ENCODE results near the gene DHPS.
"Not testable (repeated sequence)": the region's sequence is repeated elsewhere in the genome, so short reads cannot be mapped to it uniquely, and the experiment has no call there.

The DHPS gene

GRCh38 chr19:12681074-12681987, at the start of gene DHPS:
Gene DHPS, minus strand, starts transcription at chr19:12681880. Its CDS starts 114 bp downstream, at chr19:12681766.
- DNase-seq: peak; percentile 96

- DNase-seq: no peak
Measured at GRCh38 chr19:12731337-12731736, 49.7 kb upstream of the DHPS start.

- no peak for DNase-seq
Measured at GRCh38 chr19:12730064-12730463, 48.4 kb upstream of the DHPS start.

- DNase-seq: no peak
Measured at GRCh38 chr19:12727745-12728433, 46.2 kb upstream of the DHPS start.

- no peak for DNase-seq
Measured at GRCh38 chr19:12726988-12727316, 45.3 kb upstream of the DHPS start.

- not testable (repeated sequence) for DNase-seq
Measured at GRCh38 chr19:12725612-12726011, 43.9 kb upstream of the DHPS start.

- DNase-seq: peak; percentile 54 to 76
Measured at GRCh38 chr19:12723641-12724426, 42.2 kb upstream of the DHPS start, which contains the start of gene TNPO2. Gene TNPO2, minus strand, starts transcription at chr19:12723932. Its CDS starts 2,955 bp downstream, at chr19:12720977.

GRCh38 chr19:12723381-12723640, 41.6 kb upstream of the DHPS start:
- DNase-seq: no peak

- DNase-seq: peak; percentile 98 to 99
Measured at GRCh38 chr19:12722566-12723380, 41.1 kb upstream of the DHPS start.

- no peak for DNase-seq
Measured at GRCh38 chr19:12721656-12722565, 40.2 kb upstream of the DHPS start.

- no peak for DNase-seq
Measured at GRCh38 chr19:12720851-12721655, 39.4 kb upstream of the DHPS start.

- DNase-seq: no peak
Measured at GRCh38 chr19:12720296-12720695, 38.6 kb upstream of the DHPS start.

GRCh38 chr19:12715929-12716328, 34.2 kb upstream of the DHPS start:
- no peak for DNase-seq

GRCh38 chr19:12715102-12715501, 33.4 kb upstream of the DHPS start:
- DNase-seq: no peak

- DNase-seq: not testable (repeated sequence)
Measured at GRCh38 chr19:12713304-12713703, 31.6 kb upstream of the DHPS start.

- DNase-seq: not testable (repeated sequence)
Measured at GRCh38 chr19:12712077-12712476, 30.4 kb upstream of the DHPS start.

- DNase-seq: no peak
Measured at GRCh38 chr19:12711187-12711586, 29.5 kb upstream of the DHPS start.

- no peak for DNase-seq
Measured at GRCh38 chr19:12708641-12709040, 27.0 kb upstream of the DHPS start.

- DNase-seq: no peak
Measured at GRCh38 chr19:12706332-12706718, 24.6 kb upstream of the DHPS start.

- no peak for DNase-seq
Measured at GRCh38 chr19:12705654-12706331, 24.1 kb upstream of the DHPS start.

Data from SHP77 (cell line).